Stimulated activated naive CD8-positive, alpha-beta T cell treated with anti-CD3 and anti-CD28 coated beads, Interleukin-15, Interleukin-2, amounts not matched to agents 100 U/mL and 50 U/mL, for 24 hours (primary cell): ENCODE results near the gene MARS1.
A peak's percentile ranks its signal among the peaks of the same experiment; 100 is the strongest.

ENCODE experiments used
- ATAC-seq: fragments of 150-1000 bp; cut with Tn5 transposase; one replicate; pipeline ENCODE4 v1.10.0; 2021
- DNase-seq: peaks from one replicate; pipeline ENCODE4 v3.0.0; 2021

The MARS1 gene

GRCh38 chr12:57531836-57532235, 44.0 kb downstream of the MARS1 start:
- DNase-seq = no peak
- no peak for ATAC-seq

GRCh38 chr12:57533108-57533507, 45.2 kb downstream of the MARS1 start:
- DNase-seq = no peak
- no peak for ATAC-seq

- ATAC-seq (no peak), DNase-seq (no peak)
These were observed 46.4 kb downstream of the MARS1 start for GRCh38 chr12:57534250-57534649.

DNA sequence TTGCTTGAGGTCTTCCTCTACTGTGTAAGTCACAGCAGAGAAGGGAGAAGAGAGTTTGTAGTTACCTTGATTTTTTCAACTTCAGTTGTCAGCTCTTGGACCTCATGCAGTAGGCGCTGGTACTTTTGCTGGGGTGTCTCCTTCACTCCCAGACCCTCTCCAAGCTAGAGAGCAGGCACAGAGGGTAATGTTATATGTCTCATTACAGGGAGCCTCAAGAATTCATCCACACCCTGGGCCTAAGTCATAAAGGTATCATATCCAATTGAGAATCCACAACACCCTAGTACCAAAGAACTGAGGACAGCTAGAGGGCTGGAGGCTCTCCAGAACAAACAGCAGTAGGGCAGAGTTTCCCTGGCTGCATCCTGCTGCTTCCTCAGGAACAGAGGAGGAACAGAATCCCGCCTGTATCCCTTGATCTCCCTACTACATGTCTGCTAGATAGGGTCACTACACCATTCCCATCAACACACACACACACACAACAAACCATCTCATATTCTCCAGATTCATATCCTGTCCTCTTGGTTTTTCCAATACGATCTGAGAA, 47.2 kb downstream of the MARS1 start:
- ATAC-seq = no peak
- no peak for DNase-seq

DNA sequence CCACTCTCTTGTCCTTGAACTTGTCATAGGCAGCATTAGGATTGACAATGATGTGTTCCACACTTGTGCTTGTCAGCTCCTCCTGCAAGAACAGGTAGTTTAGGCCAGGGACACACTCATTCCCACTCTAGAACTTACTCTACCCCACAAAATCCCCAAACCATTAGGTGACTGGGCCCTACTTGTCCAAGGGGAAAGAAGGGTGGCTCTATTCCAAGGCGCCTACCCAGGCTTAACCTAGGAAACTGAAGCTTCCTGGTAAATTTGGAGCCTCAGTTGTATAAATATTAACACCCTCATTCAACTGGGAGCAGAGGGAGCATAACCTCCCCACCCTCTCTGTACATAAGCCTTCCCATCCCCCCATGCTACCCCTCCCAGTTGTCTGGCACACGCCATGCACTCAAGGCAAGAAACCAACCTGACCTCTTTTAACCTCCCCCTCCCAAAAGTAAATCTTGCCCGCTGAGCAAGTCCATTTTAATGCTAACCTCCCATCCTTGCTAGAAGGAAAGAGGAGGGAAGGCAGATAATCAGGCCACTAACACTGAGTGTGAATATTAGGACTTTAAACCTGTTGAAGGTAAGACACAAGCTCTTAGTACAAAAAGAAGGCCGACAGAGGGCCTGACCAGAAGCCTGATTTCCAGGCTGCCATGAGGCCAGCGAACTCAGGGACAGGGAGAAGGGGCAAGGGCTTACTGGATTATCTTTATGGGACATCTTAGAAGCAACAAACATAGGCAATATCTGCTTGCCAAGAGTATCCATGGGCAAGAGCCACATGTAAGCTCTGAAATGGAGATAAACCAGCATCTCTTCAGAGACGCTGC, 48.1 kb downstream of the MARS1 start:
- no peak for ATAC-seq
- no peak for DNase-seq

GRCh38 chr12:57536597-57536942, 48.7 kb downstream of the MARS1 start:
- DNase-seq = no peak
- no peak for ATAC-seq

DNA sequence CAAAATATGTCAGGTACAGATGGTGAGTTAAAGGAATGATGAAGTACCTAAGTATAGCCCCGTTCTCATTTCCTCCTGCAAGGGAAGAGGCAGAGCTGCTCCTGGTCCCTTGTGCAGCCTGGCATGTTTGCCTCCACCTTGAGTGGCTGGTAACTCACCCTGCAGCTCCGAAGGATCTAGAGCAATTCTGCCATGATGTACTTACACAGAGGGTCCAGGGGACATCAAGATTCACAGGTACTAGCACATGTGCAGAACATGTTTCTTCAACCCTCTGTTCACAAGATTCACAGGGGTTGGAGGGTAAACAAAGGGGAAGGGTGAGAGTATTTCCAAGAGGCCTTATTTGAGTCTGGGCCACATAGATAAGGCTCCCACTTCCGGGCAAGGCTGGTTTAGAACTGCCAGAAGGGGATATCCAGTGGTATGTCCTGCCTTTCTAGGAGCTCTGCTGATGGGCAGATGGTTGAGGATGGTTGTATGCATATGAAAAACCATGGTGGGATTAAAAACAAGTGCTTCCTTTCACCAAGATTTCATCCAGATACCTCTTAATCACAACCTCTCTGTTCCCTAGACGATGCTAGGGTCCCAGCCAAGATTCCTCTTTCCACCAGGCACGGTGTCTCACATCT, 51.4 kb downstream of the MARS1 start:
- no peak for DNase-seq
- no peak for ATAC-seq

DNA sequence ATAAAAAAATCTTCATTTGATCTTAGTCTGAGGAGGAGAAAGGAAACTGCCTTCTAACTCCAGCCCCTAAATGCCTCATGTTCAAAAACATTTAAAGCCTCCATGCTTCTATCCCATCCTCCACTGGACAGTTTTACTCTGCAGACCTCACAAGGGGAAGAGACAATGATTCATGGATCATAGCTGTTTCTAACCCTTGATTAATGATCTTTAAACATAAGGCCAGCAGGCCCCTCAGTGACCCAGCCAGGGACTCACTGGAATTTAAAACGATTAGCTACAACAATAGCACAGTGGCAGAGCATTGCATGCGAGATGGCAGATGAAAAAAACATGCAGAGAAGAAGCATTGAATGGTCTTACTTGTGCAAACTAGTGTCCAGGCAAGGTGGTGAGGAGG, 53.1 kb downstream of the MARS1 start:
- DNase-seq (no peak), ATAC-seq (no peak)

DNA sequence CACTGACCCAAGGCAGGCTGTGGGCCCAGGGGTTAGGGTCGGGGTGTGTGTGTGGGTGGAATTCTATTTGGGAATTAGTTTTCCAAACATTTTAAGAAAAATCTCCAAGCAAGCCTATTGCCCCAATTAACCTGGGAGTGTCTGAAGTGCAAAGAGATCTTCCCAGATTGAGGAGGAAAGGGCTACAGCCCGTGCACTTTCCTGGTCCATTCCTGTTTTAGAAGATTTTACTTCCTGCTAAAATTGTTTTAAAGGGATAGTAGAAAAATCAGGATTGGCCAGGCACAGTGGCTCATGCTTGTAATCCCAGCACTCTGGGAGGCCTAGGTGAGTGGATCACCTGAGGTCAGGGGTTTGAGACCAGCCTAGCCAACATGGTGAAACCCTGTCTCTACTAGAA, 53.8 kb downstream of the MARS1 start:
- ATAC-seq = no peak
- no peak for DNase-seq

- ATAC-seq (no peak), DNase-seq (no peak)
These were observed 55.7 kb downstream of the MARS1 start for GRCh38 chr12:57543581-57543980.

- ATAC-seq = peak; percentile 12
- DNase-seq = peak; percentile 28
These were observed 58.1 kb downstream of the MARS1 start for GRCh38 chr12:57545809-57546437.

- ATAC-seq (peak; percentile 97), DNase-seq (peak; percentile 93)
These were observed 58.8 kb downstream of the MARS1 start, which contains the start of gene DCTN2 for GRCh38 chr12:57546438-57547287. TSS of gene DCTN2 (minus strand) at chr12:57547192. CDS start at chr12:57547063, 129 bp downstream.

DNA sequence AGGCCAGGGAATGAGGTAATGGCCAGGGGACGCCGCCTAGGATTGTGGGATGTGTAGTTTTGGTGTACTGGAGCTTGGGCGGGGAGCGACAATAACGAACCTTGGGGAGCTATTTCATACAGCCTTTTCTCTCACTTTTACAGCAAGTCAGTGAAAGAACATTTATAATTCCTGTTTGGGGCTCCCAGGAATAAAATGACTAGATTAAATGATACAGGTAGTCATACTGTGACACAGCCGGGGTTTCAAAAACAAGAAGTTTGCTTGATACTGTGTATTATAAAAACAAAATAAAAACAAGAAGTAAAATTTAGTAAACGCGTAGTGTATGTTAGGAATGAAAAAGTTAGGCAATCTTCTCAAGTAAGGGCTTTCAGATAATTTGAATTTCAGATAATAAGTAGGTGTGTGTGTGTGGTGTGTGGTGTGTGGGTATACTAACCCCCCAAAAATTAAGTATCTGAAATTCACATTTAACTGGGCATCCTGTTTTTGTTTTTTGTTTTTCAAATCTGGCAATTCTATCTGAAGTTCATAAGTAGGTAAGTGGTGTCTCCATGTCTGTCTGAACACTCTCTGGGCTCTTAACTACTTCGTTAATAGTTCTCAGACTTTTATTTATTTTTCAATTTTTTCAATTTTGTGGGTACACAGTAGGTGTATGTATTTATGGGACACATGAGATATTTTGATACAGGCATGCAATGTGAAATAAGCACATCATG, 59.6 kb downstream of the MARS1 start:
- ATAC-seq (no peak), DNase-seq (no peak)

- ATAC-seq (no peak), DNase-seq (no peak)
These were observed 60.1 kb downstream of the MARS1 start for GRCh38 chr12:57548013-57548315.

- ATAC-seq (no peak), DNase-seq (no peak)
These were observed 60.6 kb downstream of the MARS1 start for GRCh38 chr12:57548488-57548887.

- peak; percentile 2 for ATAC-seq
- DNase-seq = no peak
These were observed 61.5 kb downstream of the MARS1 start for GRCh38 chr12:57549203-57549908.

GRCh38 chr12:57549909-57550640, 62.2 kb downstream of the MARS1 start, which contains the start of gene KIF5A:
TSS of gene KIF5A (plus strand) at chr12:57550044. CDS start at chr12:57550272, 228 bp downstream.
- ATAC-seq (peak; percentile 45), DNase-seq (peak; percentile 78)

DNA sequence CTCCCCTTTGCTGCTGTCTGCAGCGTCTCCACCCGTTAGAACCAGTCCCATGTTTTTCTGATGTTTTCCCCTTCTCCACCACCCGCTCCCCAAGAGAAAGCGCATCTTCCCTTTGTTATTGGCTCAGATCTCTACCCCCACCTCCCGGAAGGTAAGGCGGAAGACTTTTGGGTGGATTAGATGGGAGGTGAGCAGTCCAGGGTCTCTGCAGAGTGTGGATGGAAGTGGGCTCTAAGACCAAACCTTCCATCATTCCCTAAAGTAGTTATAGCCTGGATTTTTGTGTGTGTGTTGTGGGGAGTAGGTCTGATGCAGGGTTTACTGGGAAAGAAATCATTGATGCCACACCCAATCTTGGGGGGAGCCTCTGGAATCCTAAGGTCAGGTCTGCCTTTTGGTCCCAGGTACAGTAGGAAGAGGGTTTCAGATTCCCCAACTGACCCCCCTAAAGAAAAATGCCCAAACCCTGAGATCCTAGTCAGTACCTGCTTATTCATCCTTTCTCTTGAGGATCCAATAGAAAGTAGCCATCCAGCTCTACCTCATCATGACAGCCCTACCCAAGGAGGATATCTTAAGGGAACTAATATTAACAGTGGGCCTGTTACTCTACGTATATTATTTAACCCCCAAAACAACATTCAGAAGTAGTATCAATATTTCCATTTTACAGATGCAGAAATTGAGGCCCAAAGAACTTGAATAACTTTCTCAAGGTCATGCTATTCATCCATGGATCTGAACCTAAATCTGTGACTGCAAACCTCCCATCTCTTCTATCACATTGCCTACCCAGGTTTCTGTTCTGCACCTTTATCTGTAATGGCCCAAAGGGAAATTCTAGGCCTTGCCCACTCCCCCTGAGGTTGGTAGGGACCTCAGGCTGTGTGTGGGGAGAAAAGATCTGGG, 63.0 kb downstream of the MARS1 start:
- DNase-seq (no peak), ATAC-seq (no peak)
